Stimulated activated naive CD8-positive, alpha-beta T cell treated with anti-CD3 and anti-CD28 coated beads, Interleukin-15, amount 100 ng/mL, for 72 hours (primary cell): Measurements from ENCODE around the gene USP6NL.
"Not testable (repeated sequence)": the region's sequence is repeated elsewhere in the genome, so short reads cannot be mapped to it uniquely, and the experiment has no call there.

Source experiments
- ATAC-seq: fragments of 150-1000 bp; cut with Tn5 transposase; 2 replicates; pipeline ENCODE4 v1.10.0; 2021; ENCODE audit warnings: mild to moderate bottlenecking, moderate library complexity
- DNase-seq, 2 donors: peaks; one replicate each; pipeline ENCODE4 v3.0.0; 2021 to 2022
- H3K27ac Mint-ChIP-seq, 2 donors: one replicate each; pipeline ENCODE4 v1.8.0; 2022; ENCODE audit warnings: mild to moderate bottlenecking in 2 of 2, mixed read lengths in 2 of 2, moderate library complexity in 2 of 2
- H3K27me3 Mint-ChIP-seq: one replicate; pipeline ENCODE4 v1.8.0; 2022; ENCODE audit warnings: mixed read lengths
- H3K4me1 Mint-ChIP-seq: one replicate; pipeline ENCODE4 v1.8.0; 2022; ENCODE audit warnings: mild to moderate bottlenecking, mixed read lengths
- H3K4me3 Mint-ChIP-seq, 2 donors: one replicate each; pipeline ENCODE4 v1.8.0; 2022; ENCODE audit warnings: mild to moderate bottlenecking in 2 of 2, mixed read lengths in 2 of 2, moderate library complexity in 1 of 2
- H3K9me3 Mint-ChIP-seq, 2 donors: one replicate each; pipeline ENCODE4 v1.8.0; 2022; ENCODE audit warnings: mixed read lengths in 2 of 2

The USP6NL gene

GRCh38 chr10:11506247-11506789 lies 105.1 kb downstream of the USP6NL start:
- Mint-ChIP-seq H3K4me1 (peaks cover 12% of the 10 kb centered on the region), H3K27me3 (no peaks in the 10 kb centered on the region), H3K27ac (no peak overlapping the region), H3K9me3 (no peaks in the 10 kb centered on the region), H3K4me3 (no peak overlapping the region)
- DNase-seq (no peak), ATAC-seq (no peak)

DNA sequence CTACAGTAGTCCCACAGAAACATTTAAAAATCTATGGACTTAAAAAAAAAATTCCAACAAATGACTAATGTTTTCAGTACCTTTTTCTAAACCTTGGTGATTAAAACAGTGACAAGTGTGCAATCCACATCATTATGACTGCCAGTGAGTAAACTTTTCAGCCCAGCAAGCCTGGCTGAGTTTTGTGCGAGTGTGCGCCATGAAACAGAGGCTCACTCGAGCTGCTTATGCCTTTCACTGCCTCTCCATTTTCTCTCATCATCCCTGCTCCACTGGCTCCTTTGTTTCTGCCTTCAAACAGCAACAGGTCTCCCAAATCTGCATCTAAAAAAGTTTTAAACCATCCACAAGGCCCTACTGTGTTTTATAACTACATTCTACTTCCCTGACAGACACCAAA lies 105.8 kb downstream of the USP6NL start:
- H3K4me1 Mint-ChIP-seq: peaks cover 12% of the 10 kb centered on the region
- DNase-seq: no peak
- peak overlapping the region in 1 of 2 donors; percentile 59 for H3K27ac Mint-ChIP-seq
- H3K9me3 Mint-ChIP-seq: no peaks in the 10 kb centered on the region
- peak; percentile 73 for ATAC-seq
- H3K27me3 Mint-ChIP-seq: no peaks in the 10 kb centered on the region
- peak overlapping the region in 1 of 2 donors; percentile 6 for H3K4me3 Mint-ChIP-seq

GRCh38 chr10:11504566-11505285 lies 106.7 kb downstream of the USP6NL start:
- H3K27ac Mint-ChIP-seq: peak overlapping the region in 1 of 2 donors; percentile 2
- ATAC-seq (no peak), DNase-seq (no peak)
- H3K27me3 Mint-ChIP-seq: no peaks in the 10 kb centered on the region
- no peak overlapping the region for H3K4me3 Mint-ChIP-seq
- peaks cover 12% of the 10 kb centered on the region for H3K4me1 Mint-ChIP-seq
- H3K9me3 Mint-ChIP-seq: no peaks in the 10 kb centered on the region

GRCh38 chr10:11501600-11501999 lies 109.8 kb downstream of the USP6NL start:
- no peak overlapping the region for H3K27ac Mint-ChIP-seq
- DNase-seq: no peak

GRCh38 chr10:11499425-11500071 lies 111.9 kb downstream of the USP6NL start:
- H3K27ac Mint-ChIP-seq: no peak overlapping the region
- DNase-seq: no peak
- ATAC-seq: no peak

More at GRCh38 chr10:11501600-11501999, 109.8 kb downstream of the USP6NL start:
- no peak for ATAC-seq
- Mint-ChIP-seq H3K9me3 (no peaks in the 10 kb centered on the region), H3K4me1 (peaks cover 12% of the 10 kb centered on the region), H3K4me3 (no peak overlapping the region), H3K27me3 (no peaks in the 10 kb centered on the region)

DNA sequence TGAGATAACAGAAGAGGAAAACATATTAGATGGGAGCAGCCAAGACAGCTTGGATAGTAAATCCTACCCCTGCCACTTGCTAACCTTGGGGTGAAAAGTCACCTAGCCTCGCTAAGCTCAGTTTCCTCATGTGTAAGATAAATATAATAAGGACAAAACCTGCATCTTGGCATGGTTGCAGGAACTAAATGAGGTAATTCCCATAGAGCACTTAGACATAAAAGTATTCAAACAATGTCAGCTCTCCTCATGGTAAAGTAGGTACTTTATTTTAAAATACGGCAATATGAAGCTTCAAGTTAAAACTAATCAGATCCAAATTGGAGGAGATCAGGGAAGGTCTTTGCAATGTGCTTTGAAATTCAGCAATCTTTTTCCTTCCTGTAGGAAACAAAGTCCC lies 113.1 kb downstream of the USP6NL start:
- ATAC-seq (no peak), DNase-seq (no peak)
- no peak overlapping the region for H3K27ac Mint-ChIP-seq
- no peaks in the 10 kb centered on the region for H3K4me1 Mint-ChIP-seq
- no peaks in the 10 kb centered on the region for H3K27me3 Mint-ChIP-seq
- H3K9me3 Mint-ChIP-seq: no peaks in the 10 kb centered on the region
- H3K4me3 Mint-ChIP-seq: no peak overlapping the region

More at GRCh38 chr10:11499425-11500071, 111.9 kb downstream of the USP6NL start:
- H3K27me3 Mint-ChIP-seq: no peaks in the 10 kb centered on the region
- no peak overlapping the region for H3K4me3 Mint-ChIP-seq
- H3K9me3 Mint-ChIP-seq: no peaks in the 10 kb centered on the region
- H3K4me1 Mint-ChIP-seq: peaks cover under 1% of the 10 kb centered on the region

GRCh38 chr10:11494923-11495322 lies 116.5 kb downstream of the USP6NL start:
- H3K4me3 Mint-ChIP-seq, H3K9me3 Mint-ChIP-seq, DNase-seq, H3K4me1 Mint-ChIP-seq, ATAC-seq, H3K27me3 Mint-ChIP-seq, H3K27ac Mint-ChIP-seq: not testable (repeated sequence)

DNA sequence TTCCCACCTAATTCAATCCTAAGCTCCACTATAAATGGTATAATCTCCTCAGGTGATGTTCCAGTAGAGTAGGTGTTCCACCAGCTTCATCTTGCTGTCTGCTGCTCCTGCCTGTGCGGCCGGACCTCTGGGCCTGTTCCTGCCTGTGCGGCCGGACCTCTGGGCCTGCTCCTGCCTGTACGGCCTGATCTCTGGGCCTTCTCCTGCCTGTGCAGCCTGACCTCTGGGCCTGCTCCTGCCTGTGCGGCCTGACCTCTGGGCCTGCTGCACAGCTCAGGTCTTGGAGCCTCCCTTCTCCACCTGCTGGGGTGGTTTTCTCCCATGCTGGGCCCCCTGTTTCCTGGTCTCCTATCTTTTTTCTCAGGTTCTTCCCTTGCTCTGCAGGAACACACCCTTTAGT lies 117.8 kb downstream of the USP6NL start:
- no peak for ATAC-seq
- no peak for DNase-seq
- H3K4me3 Mint-ChIP-seq: no peak overlapping the region
- H3K9me3 Mint-ChIP-seq: no peaks in the 10 kb centered on the region
- no peaks in the 10 kb centered on the region for H3K27me3 Mint-ChIP-seq
- H3K4me1 Mint-ChIP-seq: no peaks in the 10 kb centered on the region
- no peak overlapping the region for H3K27ac Mint-ChIP-seq

GRCh38 chr10:11491087-11491486 lies 120.4 kb downstream of the USP6NL start:
- Mint-ChIP-seq H3K27ac (no peak overlapping the region), H3K9me3 (no peaks in the 10 kb centered on the region), H3K4me3 (no peak overlapping the region), H3K4me1 (no peaks in the 10 kb centered on the region), H3K27me3 (no peaks in the 10 kb centered on the region)
- no peak for DNase-seq
- no peak for ATAC-seq

- H3K4me3 Mint-ChIP-seq: no peak overlapping the region
- no peaks in the 10 kb centered on the region for H3K4me1 Mint-ChIP-seq
- H3K27ac Mint-ChIP-seq: no peak overlapping the region
- ATAC-seq (no peak), DNase-seq (no peak)
- no peaks in the 10 kb centered on the region for H3K9me3 Mint-ChIP-seq
- H3K27me3 Mint-ChIP-seq: no peaks in the 10 kb centered on the region
Measured at GRCh38 chr10:11489591-11489990, 121.9 kb downstream of the USP6NL start.

- Mint-ChIP-seq H3K27me3 (no peaks in the 10 kb centered on the region), H3K9me3 (no peaks in the 10 kb centered on the region), H3K27ac (no peak overlapping the region), H3K4me3 (no peak overlapping the region), H3K4me1 (no peaks in the 10 kb centered on the region)
- no peak for ATAC-seq
- DNase-seq: no peak
Measured at GRCh38 chr10:11488126-11488525, 123.3 kb downstream of the USP6NL start.

DNA sequence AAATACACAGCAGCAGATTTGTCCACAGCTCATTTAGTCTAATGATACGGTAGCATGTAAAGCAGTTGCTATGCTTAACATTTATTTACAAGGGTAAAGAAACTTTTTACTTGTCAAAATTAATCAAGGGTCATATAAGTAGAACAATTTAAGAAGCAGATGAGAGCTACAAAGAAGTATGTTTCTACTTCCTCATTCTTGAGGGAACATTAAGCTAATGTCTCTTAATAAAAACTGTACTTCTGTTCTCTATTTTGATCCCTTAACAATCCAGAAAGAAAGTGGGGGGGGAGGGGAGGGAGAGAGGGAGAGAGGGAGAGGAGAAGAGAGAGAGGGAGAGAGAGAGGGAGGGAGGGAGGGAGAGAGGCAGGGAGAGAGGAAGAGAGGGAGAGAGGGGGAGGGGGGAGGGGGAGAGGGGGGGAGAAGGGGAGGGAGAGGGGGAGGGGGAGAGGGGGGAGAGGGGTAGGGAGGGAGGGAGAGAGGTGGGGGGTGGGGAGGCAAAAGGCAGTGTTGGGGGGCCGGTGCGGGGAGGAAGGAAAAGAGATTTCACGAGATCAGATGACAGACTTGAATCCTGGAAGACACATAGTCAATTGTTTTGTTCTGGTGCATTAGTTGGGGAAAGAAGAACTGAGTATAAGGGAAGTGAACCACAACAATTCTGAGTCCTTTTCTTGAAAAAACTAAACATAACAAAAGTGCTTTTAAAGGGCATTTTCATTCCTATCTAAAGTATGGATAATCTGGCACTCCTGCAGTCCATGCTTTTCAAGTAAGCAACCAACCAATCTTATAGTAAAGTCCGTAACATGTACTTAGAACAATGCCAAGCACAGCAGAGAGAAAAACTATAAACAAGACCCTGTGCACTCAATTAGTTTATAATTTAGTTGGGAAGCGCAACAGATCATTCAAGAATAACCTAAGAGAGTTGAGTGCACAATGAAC lies 128.0 kb downstream of the USP6NL start:
- H3K4me1 Mint-ChIP-seq: peaks cover 22% of the 10 kb centered on the region
- no peak overlapping the region for H3K27ac Mint-ChIP-seq

DNA sequence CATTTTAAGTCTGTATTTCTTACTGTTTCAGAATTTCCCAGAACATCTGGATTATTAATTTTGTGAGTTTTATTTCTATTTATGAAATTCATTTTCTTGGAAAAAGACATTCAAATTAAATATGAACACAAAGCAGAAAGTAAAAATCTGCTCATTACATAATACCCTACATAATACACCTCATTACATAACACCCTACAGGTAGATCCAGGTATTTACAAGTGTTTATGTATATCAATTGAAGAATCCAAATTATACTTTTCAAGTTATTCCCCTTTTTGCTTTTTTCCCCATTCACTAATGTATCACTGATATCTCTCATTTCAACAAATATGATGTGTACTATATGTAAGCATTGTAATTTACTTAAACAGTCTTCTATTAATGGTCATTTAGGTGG lies 129.1 kb downstream of the USP6NL start:
- ATAC-seq (no peak), DNase-seq (no peak)
- no peaks in the 10 kb centered on the region for H3K27me3 Mint-ChIP-seq
- H3K27ac Mint-ChIP-seq: no peak overlapping the region
- H3K4me1 Mint-ChIP-seq: peaks cover 22% of the 10 kb centered on the region
- no peaks in the 10 kb centered on the region for H3K9me3 Mint-ChIP-seq
- H3K4me3 Mint-ChIP-seq: no peak overlapping the region

More for the DNA sequence above, 128.0 kb downstream of the USP6NL start:
- DNase-seq (no peak), ATAC-seq (no peak)
- H3K9me3 Mint-ChIP-seq: no peaks in the 10 kb centered on the region
- no peaks in the 10 kb centered on the region for H3K27me3 Mint-ChIP-seq
- no peak overlapping the region for H3K4me3 Mint-ChIP-seq

DNA sequence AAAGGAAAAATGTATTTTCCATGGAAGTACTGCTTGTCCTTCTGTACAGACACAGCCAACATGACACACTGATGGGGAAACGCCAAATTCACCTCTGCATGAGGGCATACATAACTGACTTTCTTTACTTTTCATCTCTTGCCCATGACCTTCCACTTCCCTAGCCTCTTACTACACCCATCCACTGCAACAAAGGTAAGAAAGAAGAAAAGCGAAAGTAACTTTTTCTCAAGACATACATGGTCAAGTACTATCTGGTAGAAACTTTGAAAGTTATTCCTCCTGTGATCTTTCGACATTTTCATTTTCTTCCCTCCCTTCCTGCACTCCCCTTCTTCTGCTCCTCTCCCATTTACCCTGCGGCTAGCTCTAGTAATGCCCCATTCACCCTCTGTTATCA lies 130.8 kb downstream of the USP6NL start:
- DNase-seq (no peak), ATAC-seq (no peak)
- Mint-ChIP-seq H3K27me3 (no peaks in the 10 kb centered on the region), H3K4me1 (peaks cover 22% of the 10 kb centered on the region), H3K4me3 (no peak overlapping the region), H3K9me3 (no peaks in the 10 kb centered on the region), H3K27ac (peak overlapping the region; percentile 2 to 10)

- Mint-ChIP-seq H3K4me1 (peaks cover 22% of the 10 kb centered on the region), H3K4me3 (no peak overlapping the region), H3K27me3 (no peaks in the 10 kb centered on the region), H3K9me3 (no peaks in the 10 kb centered on the region), H3K27ac (no peak overlapping the region)
- ATAC-seq: no peak
- DNase-seq: no peak
Measured at GRCh38 chr10:11479300-11479699, 132.2 kb downstream of the USP6NL start.
